Tongue (tissue), 3 donors: ENCODE data around the gene APIP. TPM values are rescaled to one million over a fixed set of nuclear protein-coding genes. Genes with fewer than 3 reads are reported as not detected.

Source experiments
- DNase-seq: peaks from one replicate; pipeline ENCODE4 v3.0.0-alpha.2; 2015
- small RNA-seq: library from RNA; depleted of rRNA; stranded (forward); fragments of <200 nt; gene quantifications from one replicate; pipeline ENCODE3, GENCODE V24; 2014; ENCODE audit warnings: low replicate concordance
- total RNA-seq: library from RNA; depleted of rRNA; stranded (reverse); fragments of >200 nt; gene quantifications from one replicate; pipeline ENCODE4 v1.2.3, GENCODE V29; 2014

APIP gene
- total RNA-seq, 1 donor from 2014 or later, result 30.5 TPM

- DNase-seq, result no peak
Observed at GRCh38 chr11:34840736-34841386, 75.3 kb downstream of the APIP start.

GRCh38 chr11:34839969-34840368 lies 76.2 kb downstream of the APIP start:
- no peak for DNase-seq

GRCh38 chr11:34836958-34837856 lies 79.0 kb downstream of the APIP start:
- no peak for DNase-seq

GRCh38 chr11:34833602-34834001 lies 82.6 kb downstream of the APIP start:
- DNase-seq, result no peak

Small RNA genes lying within 50 kb of the gene (small RNA-seq; reads per million reads assigned to genes)
- 0.05 reads per million for gene MIR1343

Other genes with a start within 250 kb of the APIP start
- 35.5 TPM for gene PDHX, start 239 bp upstream of the APIP start, total RNA-seq
- gene CD44, start 222.8 kb upstream of the APIP start, total RNA-seq, result 201 TPM